Measurements from ENCODE around the gene HVCN1.

The HVCN1 gene

DNA sequence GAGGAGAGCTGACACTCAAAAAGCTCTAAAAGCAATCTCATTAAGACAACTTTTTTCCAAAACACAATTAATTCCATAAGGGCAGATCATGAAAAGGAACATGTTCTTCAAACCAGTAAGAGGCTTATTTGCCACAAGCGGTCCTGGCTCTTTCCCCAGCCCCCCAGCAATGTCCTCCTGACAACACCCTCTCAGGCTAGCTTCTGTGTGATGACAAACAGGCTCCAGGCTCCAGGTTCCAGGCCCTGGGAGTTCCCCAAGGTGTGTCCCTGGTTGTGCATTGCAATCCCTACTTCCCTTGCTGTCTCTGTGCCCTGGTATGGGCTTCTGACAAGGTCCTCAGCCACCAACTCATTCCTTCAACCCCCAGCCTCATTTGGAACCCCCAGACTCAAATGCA is 8.9 kb downstream of the HVCN1 start:
- Histone ChIP-seq H3K4me1 (ENCODE audit: control insufficient read depth, insufficient read depth, low read length) (no peaks in the 10 kb centered on the region), H3K9me3 (ENCODE audit: control insufficient read depth, insufficient read depth, low read length) (no peaks in the 10 kb centered on the region)

DNA sequence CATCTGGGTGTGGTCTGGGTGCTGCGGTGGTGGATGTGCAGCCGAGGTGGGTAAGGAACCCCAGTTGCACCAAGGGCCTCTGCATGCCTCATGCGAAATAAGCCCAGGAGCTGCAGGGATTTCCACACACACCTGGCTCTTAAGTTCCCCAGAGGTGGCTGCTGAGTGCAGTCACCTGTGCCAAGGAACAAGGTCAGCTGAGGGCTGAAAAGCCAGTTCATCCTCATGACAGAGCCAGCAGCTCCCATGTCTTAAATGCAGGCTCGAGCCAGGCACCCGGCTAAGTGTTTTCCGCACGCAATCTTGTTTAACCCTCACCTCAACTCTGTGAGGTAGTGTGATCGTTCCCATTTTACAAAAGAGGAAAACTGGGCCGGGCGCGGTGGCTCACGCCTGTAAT is 9.7 kb downstream of the HVCN1 start:
- Histone ChIP-seq H3K27me3 (ENCODE audit: control insufficient read depth, insufficient read depth, low read length) (no peaks in the 10 kb centered on the region), H3K9me3 (ENCODE audit: control insufficient read depth, insufficient read depth, low read length) (no peaks in the 10 kb centered on the region), H3K9ac (ENCODE audit: low read depth, low read length) (no peak overlapping the region), H3K4me1 (ENCODE audit: control insufficient read depth, insufficient read depth, low read length) (no peaks in the 10 kb centered on the region), H3K36me3 (ENCODE audit: control insufficient read depth, insufficient read depth, low read length) (no peaks in the 10 kb centered on the region), H3K4me3 (ENCODE audit: low read depth, low read length) (no peak overlapping the region)

More for the DNA sequence above, 8.9 kb downstream of the HVCN1 start:
- Histone ChIP-seq H3K9ac (ENCODE audit: low read depth, low read length) (no peak overlapping the region), H3K27me3 (ENCODE audit: control insufficient read depth, insufficient read depth, low read length) (no peaks in the 10 kb centered on the region), H3K36me3 (ENCODE audit: control insufficient read depth, insufficient read depth, low read length) (no peaks in the 10 kb centered on the region), H3K4me3 (ENCODE audit: low read depth, low read length) (no peak overlapping the region)

DNA sequence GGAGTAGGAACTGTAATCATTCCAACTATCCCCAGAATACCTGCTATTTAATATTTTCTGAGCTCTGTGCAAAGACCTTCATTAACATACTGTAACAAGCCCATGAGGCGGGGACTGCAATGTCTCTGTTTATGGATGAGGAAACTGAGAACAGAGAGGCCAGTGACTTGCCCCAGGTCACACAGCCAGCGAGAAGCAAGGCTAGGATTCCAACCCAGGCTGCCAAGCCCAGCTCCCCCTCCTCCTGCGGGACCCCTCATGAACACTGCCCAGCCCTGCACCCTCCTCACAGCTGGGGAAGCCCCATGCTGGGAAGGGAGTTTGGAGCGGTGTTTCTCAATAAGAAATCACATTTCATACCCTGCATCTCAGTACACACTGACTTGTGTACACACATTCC is 10.9 kb downstream of the HVCN1 start:
- Histone ChIP-seq H3K36me3 (ENCODE audit: control insufficient read depth, insufficient read depth, low read length) (no peaks in the 10 kb centered on the region), H3K4me3 (ENCODE audit: low read depth, low read length) (no peak overlapping the region), H3K4me1 (ENCODE audit: control insufficient read depth, insufficient read depth, low read length) (no peaks in the 10 kb centered on the region), H3K27me3 (ENCODE audit: control insufficient read depth, insufficient read depth, low read length) (no peaks in the 10 kb centered on the region), H3K9me3 (ENCODE audit: control insufficient read depth, insufficient read depth, low read length) (no peaks in the 10 kb centered on the region), H3K9ac (ENCODE audit: low read depth, low read length) (no peak overlapping the region)

DNA sequence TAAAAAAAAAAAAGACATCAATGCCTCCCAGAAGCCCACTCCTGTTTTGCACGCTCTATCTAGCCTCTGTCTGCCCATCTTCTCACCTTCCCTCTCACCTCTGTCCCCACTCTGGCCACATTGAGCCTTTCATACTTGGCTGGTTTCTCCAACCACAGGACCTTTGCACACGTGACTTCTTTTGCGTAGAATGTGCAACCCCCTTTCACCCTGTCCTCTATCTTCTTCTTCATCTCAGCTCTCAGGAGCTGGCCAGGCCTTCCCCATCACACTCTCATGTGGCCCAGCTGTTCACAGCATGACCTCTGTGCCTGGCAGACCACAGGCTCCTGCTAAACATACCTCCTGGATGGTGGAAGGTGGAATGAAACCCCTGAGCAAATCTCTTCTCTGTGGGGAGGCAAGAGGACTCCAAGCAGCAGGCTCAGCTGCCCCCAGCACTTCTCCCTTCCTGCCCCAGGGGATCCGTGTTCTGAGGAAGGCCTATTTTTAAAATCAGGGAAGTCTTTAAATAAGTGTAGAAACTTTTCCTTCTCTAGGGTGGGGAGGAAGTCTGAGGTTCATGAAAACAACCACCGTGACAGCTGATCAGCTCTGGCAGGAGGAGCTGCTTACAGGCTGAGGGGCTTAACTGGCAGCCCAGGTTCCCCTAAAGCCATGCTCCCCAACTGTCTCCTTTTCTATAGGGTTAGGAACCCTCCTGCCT is 11.6 kb downstream of the HVCN1 start:
- no peaks in the 10 kb centered on the region for H3K27me3 ChIP-seq (ENCODE audit: control insufficient read depth, insufficient read depth, low read length)
- H3K9me3 ChIP-seq (ENCODE audit: control insufficient read depth, insufficient read depth, low read length): no peaks in the 10 kb centered on the region
- H3K4me1 ChIP-seq (ENCODE audit: control insufficient read depth, insufficient read depth, low read length): no peaks in the 10 kb centered on the region
- no peaks in the 10 kb centered on the region for H3K36me3 ChIP-seq (ENCODE audit: control insufficient read depth, insufficient read depth, low read length)
- no peak overlapping the region for H3K9ac ChIP-seq (ENCODE audit: low read depth, low read length)
- no peak overlapping the region for H3K4me3 ChIP-seq (ENCODE audit: low read depth, low read length)

DNA sequence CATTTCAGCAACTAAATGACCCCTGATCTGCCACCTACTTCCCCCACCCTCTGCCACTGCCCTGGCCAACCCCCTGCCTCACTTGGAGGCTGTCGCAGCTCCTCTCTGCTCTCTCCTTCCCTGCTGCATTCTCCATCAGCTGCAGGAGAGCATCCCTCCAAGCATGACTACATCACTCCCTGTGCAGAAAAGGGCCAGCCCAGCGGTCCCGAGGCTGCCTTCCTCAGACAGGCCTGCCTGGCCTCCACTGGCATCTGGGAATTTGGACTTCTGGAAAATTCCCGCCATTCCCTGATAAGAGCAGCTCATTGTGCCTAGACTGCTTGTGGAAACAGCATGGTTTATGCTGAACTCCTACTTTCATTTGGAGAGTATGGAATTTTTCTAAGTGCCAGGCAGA is 12.7 kb downstream of the HVCN1 start:
- Histone ChIP-seq H3K9ac (ENCODE audit: low read depth, low read length) (no peak overlapping the region), H3K9me3 (ENCODE audit: control insufficient read depth, insufficient read depth, low read length) (no peaks in the 10 kb centered on the region), H3K4me1 (ENCODE audit: control insufficient read depth, insufficient read depth, low read length) (no peaks in the 10 kb centered on the region), H3K36me3 (ENCODE audit: control insufficient read depth, insufficient read depth, low read length) (no peaks in the 10 kb centered on the region), H3K27me3 (ENCODE audit: control insufficient read depth, insufficient read depth, low read length) (no peaks in the 10 kb centered on the region), H3K4me3 (ENCODE audit: low read depth, low read length) (no peak overlapping the region)

DNA sequence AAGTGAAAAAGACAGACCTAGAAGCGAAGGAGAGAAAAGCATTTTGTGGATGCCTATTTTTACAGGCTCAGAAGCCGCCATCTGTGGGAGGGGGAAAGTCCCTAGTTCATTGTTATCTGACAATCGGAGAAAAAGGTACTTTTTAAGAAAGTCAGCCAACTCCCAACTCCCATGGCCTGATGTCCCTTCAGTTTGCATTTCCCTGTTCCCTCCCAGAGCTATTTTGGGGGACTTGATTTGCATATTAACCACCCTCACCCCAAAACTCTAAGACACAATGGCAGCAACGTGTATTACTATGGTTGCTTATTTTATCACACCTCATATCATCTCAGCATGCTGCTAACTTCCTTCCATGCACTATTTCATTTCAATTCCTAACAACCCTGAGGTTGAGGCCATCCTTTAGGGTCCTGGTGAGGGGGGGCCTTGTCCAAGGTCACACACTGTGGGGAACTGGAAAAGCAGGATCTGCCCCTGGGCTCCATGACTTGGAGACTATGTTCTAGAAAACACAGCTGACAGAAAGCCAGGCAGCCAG is 18.7 kb downstream of the HVCN1 start:
- no peaks in the 10 kb centered on the region for H3K27me3 ChIP-seq (ENCODE audit: control insufficient read depth, insufficient read depth, low read length)
- no peaks in the 10 kb centered on the region for H3K36me3 ChIP-seq (ENCODE audit: control insufficient read depth, insufficient read depth, low read length)
- H3K9me3 ChIP-seq (ENCODE audit: control insufficient read depth, insufficient read depth, low read length): no peaks in the 10 kb centered on the region
- H3K9ac ChIP-seq (ENCODE audit: low read depth, low read length): no peak overlapping the region
- H3K4me1 ChIP-seq (ENCODE audit: control insufficient read depth, insufficient read depth, low read length): peaks cover 7% of the 10 kb centered on the region
- H3K4me3 ChIP-seq (ENCODE audit: low read depth, low read length): no peak overlapping the region

DNA sequence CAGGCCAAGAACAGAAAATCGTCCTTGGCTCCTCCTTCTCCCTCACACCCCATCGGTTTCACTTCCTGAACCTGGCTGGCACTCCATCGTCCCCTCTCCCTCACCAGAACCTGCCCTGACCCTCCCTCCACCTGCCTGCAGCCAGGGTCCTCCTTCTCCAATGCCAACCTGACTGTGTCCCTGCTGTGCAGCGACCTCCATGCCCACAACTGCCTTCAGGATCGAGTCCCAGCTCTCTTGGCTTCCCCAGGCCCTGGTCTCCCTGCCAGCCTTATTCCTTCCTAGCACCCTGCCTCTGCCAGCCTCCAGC is 19.8 kb downstream of the HVCN1 start:
- no peaks in the 10 kb centered on the region for H3K9me3 ChIP-seq (ENCODE audit: control insufficient read depth, insufficient read depth, low read length)
- no peaks in the 10 kb centered on the region for H3K36me3 ChIP-seq (ENCODE audit: control insufficient read depth, insufficient read depth, low read length)
- no peak overlapping the region for H3K9ac ChIP-seq (ENCODE audit: low read depth, low read length)
- no peaks in the 10 kb centered on the region for H3K27me3 ChIP-seq (ENCODE audit: control insufficient read depth, insufficient read depth, low read length)
- H3K4me1 ChIP-seq (ENCODE audit: control insufficient read depth, insufficient read depth, low read length): peaks cover 7% of the 10 kb centered on the region
- no peak overlapping the region for H3K4me3 ChIP-seq (ENCODE audit: low read depth, low read length)

DNA sequence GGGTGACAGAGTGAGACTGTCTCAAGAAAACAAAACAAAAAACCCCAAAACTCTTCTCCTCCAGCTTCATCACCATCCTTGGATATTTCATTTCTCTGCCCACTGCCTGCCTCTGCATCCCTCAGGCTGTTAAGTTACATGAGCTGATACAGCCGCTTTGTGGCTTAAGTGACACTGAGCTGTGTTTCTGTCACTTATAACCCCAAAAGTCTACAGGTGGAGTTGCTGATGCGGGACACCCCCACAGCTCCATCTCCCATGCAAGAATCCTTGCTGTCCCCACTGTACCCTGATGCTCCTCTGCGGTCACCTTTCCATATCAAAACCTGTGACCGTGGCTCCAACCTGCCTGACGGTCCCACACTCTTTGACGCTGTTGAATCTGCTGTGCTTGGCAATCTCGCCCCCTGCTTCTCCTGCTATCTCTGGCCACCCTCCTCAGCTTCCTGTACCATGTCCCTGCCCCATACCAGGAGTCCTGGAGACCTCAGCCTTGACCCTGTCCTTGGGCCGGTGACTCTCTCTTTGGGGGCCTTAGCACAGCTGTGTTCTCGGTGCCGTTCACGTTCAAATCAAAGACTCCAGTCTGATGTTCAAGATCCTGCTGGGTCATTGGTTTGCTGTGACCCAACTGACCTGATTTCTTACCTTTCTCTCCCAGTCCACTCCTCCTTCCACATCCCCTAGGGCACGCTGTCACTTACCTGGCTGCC is 20.3 kb downstream of the HVCN1 start:
- Histone ChIP-seq H3K27me3 (ENCODE audit: control insufficient read depth, insufficient read depth, low read length) (no peaks in the 10 kb centered on the region), H3K9ac (ENCODE audit: low read depth, low read length) (no peak overlapping the region), H3K36me3 (ENCODE audit: control insufficient read depth, insufficient read depth, low read length) (no peaks in the 10 kb centered on the region), H3K9me3 (ENCODE audit: control insufficient read depth, insufficient read depth, low read length) (no peaks in the 10 kb centered on the region), H3K4me1 (ENCODE audit: control insufficient read depth, insufficient read depth, low read length) (peaks cover 7% of the 10 kb centered on the region), H3K4me3 (ENCODE audit: low read depth, low read length) (no peak overlapping the region)

DNA sequence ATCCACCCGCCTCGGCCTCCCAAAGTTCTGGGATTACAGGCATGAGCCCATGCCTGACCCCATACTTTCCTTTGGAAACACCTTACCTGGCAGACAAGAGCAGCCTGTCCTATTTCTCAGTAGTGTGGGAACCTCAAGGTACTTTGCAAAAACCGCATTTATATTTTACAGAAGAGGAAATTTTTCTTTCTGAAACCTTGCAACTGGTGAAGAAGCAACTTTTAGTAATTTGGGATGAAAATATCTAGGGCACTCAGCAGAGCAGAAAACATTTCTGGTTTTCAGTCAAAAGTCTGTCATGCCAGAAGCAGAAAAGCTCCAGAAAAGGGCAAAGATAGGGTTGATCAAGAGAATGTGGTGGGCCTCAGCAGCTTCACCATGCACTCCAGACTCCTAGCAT is 21.2 kb downstream of the HVCN1 start:
- H3K36me3 ChIP-seq (ENCODE audit: control insufficient read depth, insufficient read depth, low read length): no peaks in the 10 kb centered on the region
- no peak overlapping the region for H3K4me3 ChIP-seq (ENCODE audit: low read depth, low read length)
- no peak overlapping the region for H3K9ac ChIP-seq (ENCODE audit: low read depth, low read length)
- H3K27me3 ChIP-seq (ENCODE audit: control insufficient read depth, insufficient read depth, low read length): no peaks in the 10 kb centered on the region
- H3K9me3 ChIP-seq (ENCODE audit: control insufficient read depth, insufficient read depth, low read length): no peaks in the 10 kb centered on the region
- peaks cover 7% of the 10 kb centered on the region for H3K4me1 ChIP-seq (ENCODE audit: control insufficient read depth, insufficient read depth, low read length)

DNA sequence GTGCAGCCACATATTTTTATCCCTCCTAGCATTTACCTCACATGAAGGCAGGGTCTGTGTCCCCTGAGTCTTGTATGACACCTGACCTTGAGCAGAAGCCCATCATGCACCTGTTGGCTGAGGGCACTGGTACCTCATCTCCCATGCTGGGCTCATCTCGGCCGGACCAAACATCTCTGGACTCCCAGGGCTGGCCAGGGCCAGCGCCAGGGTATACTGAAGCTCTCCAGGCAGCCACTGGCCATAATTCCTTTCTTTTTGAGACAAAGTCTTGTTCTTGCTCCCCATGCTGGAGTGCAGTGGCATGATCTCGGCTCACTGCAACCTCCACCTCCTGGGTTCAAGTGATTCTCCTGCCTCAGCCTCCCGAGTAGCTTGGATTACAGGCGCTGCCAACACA is 22.0 kb downstream of the HVCN1 start:
- Histone ChIP-seq H3K4me3 (ENCODE audit: low read depth, low read length) (no peak overlapping the region), H3K9me3 (ENCODE audit: control insufficient read depth, insufficient read depth, low read length) (no peaks in the 10 kb centered on the region), H3K36me3 (ENCODE audit: control insufficient read depth, insufficient read depth, low read length) (no peaks in the 10 kb centered on the region), H3K9ac (ENCODE audit: low read depth, low read length) (no peak overlapping the region), H3K4me1 (ENCODE audit: control insufficient read depth, insufficient read depth, low read length) (peaks cover 7% of the 10 kb centered on the region), H3K27me3 (ENCODE audit: control insufficient read depth, insufficient read depth, low read length) (no peaks in the 10 kb centered on the region)

DNA sequence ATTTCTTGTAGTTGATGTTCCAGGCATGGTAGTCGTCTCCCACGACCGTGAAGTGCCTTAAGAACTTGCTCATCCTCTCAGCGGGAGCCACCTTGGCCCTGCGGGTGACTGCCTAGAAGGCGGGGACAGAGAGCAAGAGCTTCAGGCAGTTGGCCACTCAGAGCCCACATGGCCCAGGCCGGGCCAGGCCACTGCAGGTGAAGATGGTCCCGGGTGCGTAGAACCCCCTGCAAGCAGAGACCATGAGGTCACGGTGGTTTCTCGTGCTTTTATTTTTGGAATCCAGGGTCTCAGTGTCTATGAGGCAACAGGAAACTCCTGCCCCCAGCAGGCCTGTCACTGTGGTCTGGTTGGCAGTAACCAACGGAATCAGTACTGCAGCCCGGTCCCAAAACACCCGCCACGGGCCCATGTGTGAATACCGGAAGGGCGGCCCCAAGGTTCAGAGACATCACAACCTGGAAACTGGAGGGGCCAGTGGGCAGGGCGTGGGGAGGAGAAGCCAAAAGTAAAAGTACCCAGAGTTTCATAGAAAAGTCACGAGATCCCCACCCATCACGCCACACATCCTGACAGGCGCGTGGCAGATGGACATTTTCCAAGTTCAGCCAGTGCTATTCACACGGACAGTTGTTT is 27.5 kb downstream of the HVCN1 start:
- H3K36me3 ChIP-seq (ENCODE audit: control insufficient read depth, insufficient read depth, low read length): no peaks in the 10 kb centered on the region
- no peaks in the 10 kb centered on the region for H3K4me1 ChIP-seq (ENCODE audit: control insufficient read depth, insufficient read depth, low read length)
- H3K9me3 ChIP-seq (ENCODE audit: control insufficient read depth, insufficient read depth, low read length): no peaks in the 10 kb centered on the region
- H3K4me3 ChIP-seq (ENCODE audit: low read depth, low read length): no peak overlapping the region
- no peaks in the 10 kb centered on the region for H3K27me3 ChIP-seq (ENCODE audit: control insufficient read depth, insufficient read depth, low read length)
- H3K9ac ChIP-seq (ENCODE audit: low read depth, low read length): no peak overlapping the region

DNA sequence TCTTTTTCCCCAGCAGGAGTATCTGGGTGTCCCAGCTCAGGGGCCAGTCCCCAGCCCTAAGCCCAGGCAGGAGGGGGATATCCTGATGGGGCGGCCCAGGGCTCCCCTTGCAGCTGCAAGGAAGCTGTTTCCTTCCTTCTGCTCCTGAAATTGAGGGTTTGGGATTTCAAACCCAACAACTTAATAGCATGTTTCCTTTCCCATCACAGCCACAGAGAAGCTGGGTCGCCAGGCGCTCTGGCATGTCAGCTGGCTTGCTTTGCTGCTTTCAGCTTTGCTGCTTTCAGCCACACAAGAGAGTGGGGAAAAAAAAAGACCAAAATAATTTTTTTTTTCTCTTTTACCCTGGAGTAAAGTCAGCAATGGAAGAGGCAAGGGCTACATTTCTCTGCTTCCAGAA is 30.0 kb downstream of the HVCN1 start:
- Histone ChIP-seq H3K36me3 (ENCODE audit: control insufficient read depth, insufficient read depth, low read length) (no peaks in the 10 kb centered on the region), H3K4me1 (ENCODE audit: control insufficient read depth, insufficient read depth, low read length) (peaks cover 1% of the 10 kb centered on the region), H3K9ac (ENCODE audit: low read depth, low read length) (no peak overlapping the region), H3K4me3 (ENCODE audit: low read depth, low read length) (no peak overlapping the region), H3K9me3 (ENCODE audit: control insufficient read depth, insufficient read depth, low read length) (no peaks in the 10 kb centered on the region), H3K27me3 (ENCODE audit: control insufficient read depth, insufficient read depth, low read length) (no peaks in the 10 kb centered on the region)
